ENCODE data around the gene VPS13D.

DNA sequence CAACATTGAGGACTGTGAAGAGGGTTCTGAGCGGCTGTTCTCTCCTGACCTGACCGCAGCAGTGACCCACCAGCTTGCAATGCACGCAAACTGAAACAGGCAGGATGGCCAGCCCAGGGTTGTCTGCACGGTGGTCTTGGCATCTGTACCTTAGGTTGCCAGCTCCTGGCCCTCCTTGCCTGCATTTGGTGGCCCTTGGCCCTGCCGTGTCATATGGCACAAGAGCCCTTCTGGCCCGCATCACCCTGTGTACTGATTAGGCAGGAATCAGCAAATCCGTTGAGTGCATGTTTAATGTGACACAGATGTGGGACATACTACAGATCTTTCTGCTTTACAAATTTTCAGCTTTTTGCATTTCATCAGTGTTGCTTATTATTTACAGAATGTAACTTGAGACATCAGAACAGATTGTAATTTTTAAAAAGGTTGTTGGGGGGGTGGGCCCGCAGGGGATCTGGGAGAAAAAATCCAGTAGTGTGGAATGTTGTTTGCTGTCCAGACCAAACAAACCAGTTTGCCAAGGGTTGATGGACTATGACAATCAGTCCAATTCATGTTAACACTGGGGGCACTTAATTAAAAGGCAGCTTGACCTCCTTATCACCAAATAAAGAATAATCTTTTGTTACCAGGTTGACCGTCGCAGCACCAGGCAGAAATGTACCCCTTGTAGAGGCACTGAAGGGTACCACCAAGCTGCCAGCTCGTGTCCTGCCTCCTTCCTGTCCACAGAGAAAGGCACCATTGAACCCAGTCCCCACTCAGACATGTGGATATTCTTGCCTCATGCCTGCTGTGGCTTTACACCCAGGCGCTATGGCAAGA lies 255.6 kb downstream of the VPS13D start:
- no peak for TF ChIP-seq E2F4 (CRISPR knock-in tag; IDR thresholded peaks at IDR 0.05; ENCODE audit: borderline replicate concordance, low read depth)
- no peak for TF ChIP-seq SMAD4 (CRISPR knock-in tag; IDR thresholded peaks at IDR 0.05)
- no peak for TF ChIP-seq SP1 (CRISPR knock-in tag; conservative IDR thresholded peaks at IDR 0.05)
- TF ChIP-seq, protein P1, sequence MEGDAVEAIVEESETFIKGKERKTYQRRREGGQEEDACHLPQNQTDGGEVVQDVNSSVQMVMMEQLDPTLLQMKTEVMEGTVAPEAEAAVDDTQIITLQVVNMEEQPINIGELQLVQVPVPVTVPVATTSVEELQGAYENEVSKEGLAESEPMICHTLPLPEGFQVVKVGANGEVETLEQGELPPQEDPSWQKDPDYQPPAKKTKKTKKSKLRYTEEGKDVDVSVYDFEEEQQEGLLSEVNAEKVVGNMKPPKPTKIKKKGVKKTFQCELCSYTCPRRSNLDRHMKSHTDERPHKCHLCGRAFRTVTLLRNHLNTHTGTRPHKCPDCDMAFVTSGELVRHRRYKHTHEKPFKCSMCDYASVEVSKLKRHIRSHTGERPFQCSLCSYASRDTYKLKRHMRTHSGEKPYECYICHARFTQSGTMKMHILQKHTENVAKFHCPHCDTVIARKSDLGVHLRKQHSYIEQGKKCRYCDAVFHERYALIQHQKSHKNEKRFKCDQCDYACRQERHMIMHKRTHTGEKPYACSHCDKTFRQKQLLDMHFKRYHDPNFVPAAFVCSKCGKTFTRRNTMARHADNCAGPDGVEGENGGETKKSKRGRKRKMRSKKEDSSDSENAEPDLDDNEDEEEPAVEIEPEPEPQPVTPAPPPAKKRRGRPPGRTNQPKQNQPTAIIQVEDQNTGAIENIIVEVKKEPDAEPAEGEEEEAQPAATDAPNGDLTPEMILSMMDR (IDR thresholded peaks at IDR 0.05), result no peak
- TF ChIP-seq HMGXB4 (CRISPR knock-in tag; IDR thresholded peaks at IDR 0.05), result no peak
- TF ChIP-seq, protein P2, sequence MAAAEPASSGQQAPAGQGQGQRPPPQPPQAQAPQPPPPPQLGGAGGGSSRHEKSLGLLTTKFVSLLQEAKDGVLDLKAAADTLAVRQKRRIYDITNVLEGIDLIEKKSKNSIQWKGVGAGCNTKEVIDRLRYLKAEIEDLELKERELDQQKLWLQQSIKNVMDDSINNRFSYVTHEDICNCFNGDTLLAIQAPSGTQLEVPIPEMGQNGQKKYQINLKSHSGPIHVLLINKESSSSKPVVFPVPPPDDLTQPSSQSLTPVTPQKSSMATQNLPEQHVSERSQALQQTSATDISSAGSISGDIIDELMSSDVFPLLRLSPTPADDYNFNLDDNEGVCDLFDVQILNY (CRISPR knock-in tag; IDR thresholded peaks at IDR 0.05), result no peak
- TF ChIP-seq ZNF512 (CRISPR knock-in tag; IDR thresholded peaks at IDR 0.05; ENCODE audit: borderline replicate concordance), result no peak
- no peak for TF ChIP-seq SMAD3 (CRISPR knock-in tag; IDR thresholded peaks at IDR 0.05; ENCODE audit: borderline replicate concordance)
- TF ChIP-seq NR2C2 (CRISPR knock-in tag; IDR thresholded peaks at IDR 0.05), result no peak
- no peak for TF ChIP-seq GTF2I (CRISPR knock-in tag; conservative IDR thresholded peaks at IDR 0.05)
- no peak for TF ChIP-seq IRF2 (CRISPR knock-in tag; IDR thresholded peaks at IDR 0.05; ENCODE audit: borderline replicate concordance, low read depth)
- no peak for TF ChIP-seq NR1H2 (CRISPR knock-in tag; IDR thresholded peaks at IDR 0.05)

Data from WTC11 (cell line).